ENCODE results near the gene EMC8.

DNA sequence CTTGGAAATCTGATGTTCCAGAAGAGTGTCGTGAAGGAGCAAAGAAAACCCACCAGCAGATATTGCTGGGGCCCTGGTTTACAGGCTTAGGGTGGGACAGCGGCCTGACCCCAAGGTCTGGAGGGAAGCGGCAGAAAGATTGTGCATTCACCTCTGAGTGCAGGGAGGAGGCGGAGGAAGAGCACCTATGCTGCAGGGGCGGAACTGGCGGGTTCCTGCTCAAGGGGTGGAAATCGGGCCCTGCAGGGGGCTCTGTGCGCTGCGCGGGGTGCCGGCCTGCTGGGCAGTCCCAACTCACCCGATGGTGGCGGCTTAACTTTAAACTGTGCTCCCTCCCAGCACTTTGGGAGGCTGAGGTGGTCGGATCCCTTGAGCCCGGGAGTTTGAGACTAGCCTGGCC lies 47.7 kb upstream of the EMC8 start:
- TF ChIP-seq EZH2 (IDR thresholded peaks at IDR 0.05; ENCODE audit: borderline replicate concordance, insufficient read depth, low read depth, low read length, poor library complexity, severe bottlenecking) = no peak
- TF ChIP-seq, protein P1, sequence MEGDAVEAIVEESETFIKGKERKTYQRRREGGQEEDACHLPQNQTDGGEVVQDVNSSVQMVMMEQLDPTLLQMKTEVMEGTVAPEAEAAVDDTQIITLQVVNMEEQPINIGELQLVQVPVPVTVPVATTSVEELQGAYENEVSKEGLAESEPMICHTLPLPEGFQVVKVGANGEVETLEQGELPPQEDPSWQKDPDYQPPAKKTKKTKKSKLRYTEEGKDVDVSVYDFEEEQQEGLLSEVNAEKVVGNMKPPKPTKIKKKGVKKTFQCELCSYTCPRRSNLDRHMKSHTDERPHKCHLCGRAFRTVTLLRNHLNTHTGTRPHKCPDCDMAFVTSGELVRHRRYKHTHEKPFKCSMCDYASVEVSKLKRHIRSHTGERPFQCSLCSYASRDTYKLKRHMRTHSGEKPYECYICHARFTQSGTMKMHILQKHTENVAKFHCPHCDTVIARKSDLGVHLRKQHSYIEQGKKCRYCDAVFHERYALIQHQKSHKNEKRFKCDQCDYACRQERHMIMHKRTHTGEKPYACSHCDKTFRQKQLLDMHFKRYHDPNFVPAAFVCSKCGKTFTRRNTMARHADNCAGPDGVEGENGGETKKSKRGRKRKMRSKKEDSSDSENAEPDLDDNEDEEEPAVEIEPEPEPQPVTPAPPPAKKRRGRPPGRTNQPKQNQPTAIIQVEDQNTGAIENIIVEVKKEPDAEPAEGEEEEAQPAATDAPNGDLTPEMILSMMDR (IDR thresholded peaks at IDR 0.05) = no peak
